Kidney (tissue), 14 donors: ENCODE measurements around the gene CA10. TPM values are rescaled to one million over a fixed set of nuclear protein-coding genes. Genes with fewer than 3 reads are reported as not detected.

ENCODE experiments used
- DNase-seq, 5 donors: peaks; one replicate each; pipeline ENCODE4 v3.0.0-alpha.2; 2013 to 2020
- FAIRE-seq: peaks from 2 replicates; lab custom pipeline; 2012; peaks lifted over from hg19 to GRCh38; lab: Jason Lieb, UNC
- H3K27ac ChIP-seq, 2 donors: one replicate each; pipeline ENCODE4 v1.7.0; 2013; ENCODE audit warnings: low read depth in 2 of 2, low read length in 2 of 2, inconsistent platforms in 1 of 2
- H3K27me3 ChIP-seq: one replicate; pipeline ENCODE4 v1.7.1; 2013; ENCODE audit warnings: low read length, inconsistent platforms; ENCODE audit not compliant: control insufficient read depth, insufficient read depth
- H3K36me3 ChIP-seq, 3 donors: one replicate each; pipeline versions ENCODE4 v1.7.0 to v1.7.1; 2013; ENCODE audit warnings: low read length in 3 of 3, control low read depth in 1 of 3, inconsistent platforms in 1 of 3; ENCODE audit not compliant: insufficient read depth in 3 of 3, control insufficient read depth in 2 of 3
- H3K4me1 ChIP-seq, 3 donors: one replicate each; pipeline versions ENCODE4 v1.7.0 to v1.7.1; 2013; ENCODE audit warnings: low read length in 3 of 3, inconsistent platforms in 1 of 3, low read depth in 1 of 3; ENCODE audit not compliant: control insufficient read depth in 2 of 3, insufficient read depth in 2 of 3
- H3K4me3 ChIP-seq, 3 donors: one replicate each; pipeline versions ENCODE4 v1.7.0 to v1.8.1; 2013; ENCODE audit warnings: low read length in 3 of 3, control low read depth in 1 of 3, inconsistent platforms in 1 of 3
- H3K9ac ChIP-seq, 3 donors: one replicate each; pipeline versions ENCODE4 v1.7.0 to v1.7.1; 2013; ENCODE audit warnings: low read length in 3 of 3, control low read depth in 1 of 3, inconsistent platforms in 1 of 3
- H3K9me3 ChIP-seq, 3 donors: one replicate each; pipeline versions ENCODE4 v1.7.0 to v1.7.1; 2013; ENCODE audit warnings: low read length in 3 of 3, control low read depth in 1 of 3, inconsistent platforms in 1 of 3; ENCODE audit not compliant: control insufficient read depth in 2 of 3, insufficient read depth in 1 of 3
- intact Hi-C: fragments of 100-400 bp; cut with DNase I; formaldehyde crosslinking; loops from one replicate; pipeline ENCODE4 v1.11.1; 2022
- polyA plus RNA-seq: library from polyadenylated mRNA; stranded (reverse); fragments of 350-450 nt; fragmentation: Illumina TruSeq; extraction: RNeasy Lipid Tissue Mini Kit (QIAGEN cat#74804); gene quantifications from one replicate; pipeline ENCODE4 v1.2.3, GENCODE V29; 2014; ENCODE audit warnings: low read depth, low replicate concordance; ENCODE audit not compliant: insufficient read depth
- total RNA-seq: library from RNA; stranded (reverse); fragmentation: NEBNext Ultra II Directional; extraction: Animal tissue kit (Norgen Biotek cat#: 25700); gene quantifications from one replicate; pipeline ENCODE4 v1.2.1, GENCODE V29; 2021
- TF ChIP-seq, protein P1 (sequence below): IDR thresholded peaks from 3 replicates; pipeline ENCODE4 v1.5.1; 2012; ENCODE audit warnings: mild to moderate bottlenecking, moderate library complexity, borderline replicate concordance; ENCODE audit not compliant: insufficient read depth; ENCODE audit errors: extremely low read depth
- donor health status: control.
- donor health status: control.
- donor health status: control.
- donor health status: control.
- donor health status: control.
- donor health status: DM: yes; HTN: yes; CAD: no.
- donor health status: Normal renal cell carcinoma (clear cell type).

Gene CA10
- total and polyA plus RNA-seq, 2 donors from 2014 or later = 3.7 to 9.8 TPM

DNA sequence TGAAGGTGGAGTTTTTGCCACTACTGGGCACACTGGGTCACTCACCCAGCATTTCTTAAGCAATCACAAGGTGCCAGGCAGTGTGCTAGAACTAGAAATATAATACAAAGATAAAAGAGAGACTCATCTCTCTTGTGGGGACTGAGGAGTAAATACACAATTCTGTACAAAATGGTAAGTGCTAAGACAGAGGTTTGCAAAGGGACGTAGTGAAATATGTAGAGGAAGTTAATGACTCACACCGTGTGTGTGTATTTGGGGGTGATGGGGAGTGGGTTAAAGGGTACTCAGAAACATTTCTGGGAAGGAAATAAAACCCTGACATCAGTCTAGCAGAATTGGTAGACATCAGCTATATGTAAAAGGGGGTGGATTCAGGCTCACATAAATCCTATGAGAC, 389.3 kb downstream of the CA10 start:
- DNase-seq (no peak), FAIRE-seq (no peak)
- TF ChIP-seq, protein P1, sequence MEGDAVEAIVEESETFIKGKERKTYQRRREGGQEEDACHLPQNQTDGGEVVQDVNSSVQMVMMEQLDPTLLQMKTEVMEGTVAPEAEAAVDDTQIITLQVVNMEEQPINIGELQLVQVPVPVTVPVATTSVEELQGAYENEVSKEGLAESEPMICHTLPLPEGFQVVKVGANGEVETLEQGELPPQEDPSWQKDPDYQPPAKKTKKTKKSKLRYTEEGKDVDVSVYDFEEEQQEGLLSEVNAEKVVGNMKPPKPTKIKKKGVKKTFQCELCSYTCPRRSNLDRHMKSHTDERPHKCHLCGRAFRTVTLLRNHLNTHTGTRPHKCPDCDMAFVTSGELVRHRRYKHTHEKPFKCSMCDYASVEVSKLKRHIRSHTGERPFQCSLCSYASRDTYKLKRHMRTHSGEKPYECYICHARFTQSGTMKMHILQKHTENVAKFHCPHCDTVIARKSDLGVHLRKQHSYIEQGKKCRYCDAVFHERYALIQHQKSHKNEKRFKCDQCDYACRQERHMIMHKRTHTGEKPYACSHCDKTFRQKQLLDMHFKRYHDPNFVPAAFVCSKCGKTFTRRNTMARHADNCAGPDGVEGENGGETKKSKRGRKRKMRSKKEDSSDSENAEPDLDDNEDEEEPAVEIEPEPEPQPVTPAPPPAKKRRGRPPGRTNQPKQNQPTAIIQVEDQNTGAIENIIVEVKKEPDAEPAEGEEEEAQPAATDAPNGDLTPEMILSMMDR = no peak
- Histone ChIP-seq H3K9me3 (no peaks in the 10 kb centered on the region), H3K4me1 (no peaks in the 10 kb centered on the region), H3K4me3 (no peak overlapping the region), H3K27me3 (no peaks in the 10 kb centered on the region), H3K9ac (no peak overlapping the region), H3K27ac (no peak overlapping the region), H3K36me3 (no peaks in the 10 kb centered on the region)
- intact Hi-C loops = loop anchor here (10.0 kb wide), 1 partner anchor 336 kb away; no protein-coding TSS in a partner anchor

- intact Hi-C loops = loop anchor here (10.0 kb wide), 1 partner anchor 336 kb away; no protein-coding TSS in a partner anchor
- Histone ChIP-seq H3K9me3 (no peaks in the 10 kb centered on the region), H3K27ac (no peak overlapping the region), H3K4me1 (no peaks in the 10 kb centered on the region), H3K27me3 (no peaks in the 10 kb centered on the region), H3K36me3 (no peaks in the 10 kb centered on the region), H3K4me3 (no peak overlapping the region), H3K9ac (no peak overlapping the region)
- TF ChIP-seq, protein P1 = no peak
- FAIRE-seq = no peak
- DNase-seq = no peak
Measured at GRCh38 chr17:51768706-51769105, 389.8 kb downstream of the CA10 start.

- Histone ChIP-seq H3K27ac (no peak overlapping the region), H3K9me3 (no peaks in the 10 kb centered on the region), H3K4me3 (no peak overlapping the region), H3K9ac (no peak overlapping the region), H3K36me3 (no peaks in the 10 kb centered on the region), H3K27me3 (no peaks in the 10 kb centered on the region), H3K4me1 (no peaks in the 10 kb centered on the region)
- no peak for DNase-seq
- intact Hi-C loops = loop anchor here (10.0 kb wide), 1 partner anchor 338 kb away; no protein-coding TSS in a partner anchor
- TF ChIP-seq, protein P1 = no peak
- FAIRE-seq = no peak
Measured at GRCh38 chr17:51767287-51767686, 391.2 kb downstream of the CA10 start.
